GM19452 (cell line): ENCODE data around the gene IL17RB.

Experiments used
- ATAC-seq: cut with Tn5 transposase; IDR thresholded peaks from one replicate; pipeline ENCODE4 v1.9.1; 2021; ENCODE audit not compliant: unreplicated experiment

The IL17RB gene

GRCh38 chr3:53858096-53858741, 11.9 kb downstream of the IL17RB start:
- ATAC-seq = no peak

- no peak for ATAC-seq
Measured at GRCh38 chr3:53859178-53859577, 12.8 kb downstream of the IL17RB start.

- ATAC-seq = no peak
Measured at GRCh38 chr3:53860196-53860595, 13.8 kb downstream of the IL17RB start.

GRCh38 chr3:53862241-53862640, 15.9 kb downstream of the IL17RB start:
- ATAC-seq = no peak

- no peak for ATAC-seq
Measured at GRCh38 chr3:53863145-53863544, 16.8 kb downstream of the IL17RB start.

- peak; percentile 80 for ATAC-seq
Measured at GRCh38 chr3:53865732-53866499, 19.5 kb downstream of the IL17RB start.

- ATAC-seq = no peak
Measured at GRCh38 chr3:53880396-53881345, 34.3 kb downstream of the IL17RB start.

GRCh38 chr3:53881691-53882593, 35.6 kb downstream of the IL17RB start, which contains the start of gene ACTR8:
ACTR8 (minus strand) TSS chr3:53882152; CDS start chr3:53882101, 51 bp downstream.
- peak; percentile 78 for ATAC-seq

GRCh38 chr3:53883008-53883407, 36.6 kb downstream of the IL17RB start:
- ATAC-seq = no peak

- ATAC-seq = no peak
Measured at GRCh38 chr3:53884623-53885022, 38.3 kb downstream of the IL17RB start.

- ATAC-seq = no peak
Measured at GRCh38 chr3:53885239-53885638, 38.9 kb downstream of the IL17RB start.

- ATAC-seq = no peak
Measured at GRCh38 chr3:53887446-53887845, 41.1 kb downstream of the IL17RB start.

GRCh38 chr3:53888232-53888631, 41.9 kb downstream of the IL17RB start:
- ATAC-seq = no peak

GRCh38 chr3:53890726-53891475, 44.5 kb downstream of the IL17RB start:
- no peak for ATAC-seq

GRCh38 chr3:53891497-53892285, 45.3 kb downstream of the IL17RB start, which contains the start of gene SELENOK:
SELENOK (minus strand) TSS chr3:53891859.
- peak; percentile 96 for ATAC-seq

GRCh38 chr3:53892286-53892637, 45.9 kb downstream of the IL17RB start:
- ATAC-seq = no peak

GRCh38 chr3:53899750-53900149, 53.4 kb downstream of the IL17RB start:
- no peak for ATAC-seq

- no peak for ATAC-seq
Measured at GRCh38 chr3:53900666-53901331, 54.4 kb downstream of the IL17RB start.
